PFSK-1 (cell line): ENCODE data around the gene TMEM59L.

Source experiments
- POLR2AphosphoS5 ChIP-seq: IDR thresholded peaks from 2 replicates; pipeline ENCODE4 v1.6.1; 2012; ENCODE audit warnings: low read depth, mild to moderate bottlenecking, control low read depth, low read length, moderate library complexity
- TAF1 ChIP-seq: IDR thresholded peaks from 2 replicates; pipeline ENCODE4 v1.6.1; 2012; ENCODE audit warnings: low read length, control low read depth, borderline replicate concordance; ENCODE audit not compliant: insufficient read depth
- TF ChIP-seq, protein P1 (sequence below), 2 experiments: IDR thresholded peaks; 2 replicates each; pipeline versions ENCODE4 v1.6.1 to v1.8.0; 2011 to 2012; ENCODE audit warnings: low read depth in 2 of 2, low read length in 2 of 2, control low read depth in 1 of 2, inconsistent platforms in 1 of 2, mild to moderate bottlenecking in 1 of 2, moderate library complexity in 1 of 2; ENCODE audit not compliant: insufficient read depth in 1 of 2

DNA sequence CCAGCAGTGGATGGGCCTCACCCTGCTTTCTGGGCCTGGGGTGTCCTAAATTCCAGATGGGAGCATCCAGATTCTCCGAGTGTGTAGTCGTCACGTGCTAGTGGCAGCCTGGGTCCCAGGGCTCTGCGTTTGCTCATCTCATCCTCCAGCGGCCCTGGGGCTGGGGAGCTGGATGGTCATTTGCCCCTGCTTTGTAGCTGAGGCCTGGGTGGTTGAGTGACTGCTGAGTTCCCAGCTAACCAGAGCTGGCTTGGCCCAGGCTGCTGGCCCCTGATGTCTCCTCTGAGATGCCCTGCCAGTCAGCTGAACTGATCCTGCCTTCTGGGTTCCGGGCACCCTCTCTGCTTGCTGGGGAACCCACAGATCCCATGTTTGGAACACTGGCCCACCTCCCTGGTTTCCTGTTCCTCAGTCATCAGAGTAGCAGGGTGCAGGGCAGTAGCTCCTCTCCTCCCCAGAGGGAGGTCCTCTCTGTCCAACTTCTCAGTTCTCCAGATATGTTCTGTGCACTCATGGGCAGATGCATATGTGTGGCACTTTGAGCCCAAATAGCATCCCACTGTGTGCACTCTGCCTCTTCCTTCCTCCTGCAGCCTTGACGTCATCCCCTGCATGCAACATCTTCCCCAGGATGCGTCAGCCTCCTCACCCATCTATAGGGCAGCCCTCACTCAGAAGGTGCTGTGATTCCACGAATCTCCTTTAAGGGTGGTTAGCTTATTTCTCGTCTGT, 48.4 kb downstream of the TMEM59L start:
- TF ChIP-seq, protein P1, sequence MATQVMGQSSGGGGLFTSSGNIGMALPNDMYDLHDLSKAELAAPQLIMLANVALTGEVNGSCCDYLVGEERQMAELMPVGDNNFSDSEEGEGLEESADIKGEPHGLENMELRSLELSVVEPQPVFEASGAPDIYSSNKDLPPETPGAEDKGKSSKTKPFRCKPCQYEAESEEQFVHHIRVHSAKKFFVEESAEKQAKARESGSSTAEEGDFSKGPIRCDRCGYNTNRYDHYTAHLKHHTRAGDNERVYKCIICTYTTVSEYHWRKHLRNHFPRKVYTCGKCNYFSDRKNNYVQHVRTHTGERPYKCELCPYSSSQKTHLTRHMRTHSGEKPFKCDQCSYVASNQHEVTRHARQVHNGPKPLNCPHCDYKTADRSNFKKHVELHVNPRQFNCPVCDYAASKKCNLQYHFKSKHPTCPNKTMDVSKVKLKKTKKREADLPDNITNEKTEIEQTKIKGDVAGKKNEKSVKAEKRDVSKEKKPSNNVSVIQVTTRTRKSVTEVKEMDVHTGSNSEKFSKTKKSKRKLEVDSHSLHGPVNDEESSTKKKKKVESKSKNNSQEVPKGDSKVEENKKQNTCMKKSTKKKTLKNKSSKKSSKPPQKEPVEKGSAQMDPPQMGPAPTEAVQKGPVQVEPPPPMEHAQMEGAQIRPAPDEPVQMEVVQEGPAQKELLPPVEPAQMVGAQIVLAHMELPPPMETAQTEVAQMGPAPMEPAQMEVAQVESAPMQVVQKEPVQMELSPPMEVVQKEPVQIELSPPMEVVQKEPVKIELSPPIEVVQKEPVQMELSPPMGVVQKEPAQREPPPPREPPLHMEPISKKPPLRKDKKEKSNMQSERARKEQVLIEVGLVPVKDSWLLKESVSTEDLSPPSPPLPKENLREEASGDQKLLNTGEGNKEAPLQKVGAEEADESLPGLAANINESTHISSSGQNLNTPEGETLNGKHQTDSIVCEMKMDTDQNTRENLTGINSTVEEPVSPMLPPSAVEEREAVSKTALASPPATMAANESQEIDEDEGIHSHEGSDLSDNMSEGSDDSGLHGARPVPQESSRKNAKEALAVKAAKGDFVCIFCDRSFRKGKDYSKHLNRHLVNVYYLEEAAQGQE (IDR thresholded peaks at IDR 0.05; ENCODE audit: insufficient read depth in 1 of 2, low read depth in 2 of 2, low read length in 2 of 2) = no peak
- TF ChIP-seq POLR2AphosphoS5 = no peak
- no peak for TF ChIP-seq TAF1
